Type B pancreatic cell (in vitro differentiated cells): ENCODE data around the gene PSMD7. TPM values are rescaled to one million over a fixed set of nuclear protein-coding genes. Genes with fewer than 3 reads are reported as not detected.

Experiments used
- DNase-seq: peaks from one replicate; pipeline ENCODE4 v3.0.0; 2021; ENCODE audit warnings: mixed read lengths; ENCODE audit not compliant: unreplicated experiment; ENCODE audit errors: extremely low spot score
- H3K27ac Mint-ChIP-seq: 2 replicates; pipeline ENCODE4 v1.8.0; 2021; ENCODE audit warnings: mild to moderate bottlenecking, mixed read lengths
- H3K27me3 Mint-ChIP-seq: 2 replicates; pipeline ENCODE4 v1.8.0; 2021; ENCODE audit warnings: mixed read lengths
- H3K36me3 Mint-ChIP-seq: 2 replicates; pipeline ENCODE4 v1.8.0; 2021; ENCODE audit warnings: mixed read lengths
- H3K4me1 Mint-ChIP-seq: one replicate; pipeline ENCODE4 v1.8.0; 2021; ENCODE audit warnings: mixed read lengths; ENCODE audit not compliant: unreplicated experiment
- H3K4me3 Mint-ChIP-seq: 2 replicates; pipeline ENCODE4 v1.8.0; 2021; ENCODE audit warnings: mild to moderate bottlenecking, mixed read lengths
- H3K9me3 Mint-ChIP-seq: 2 replicates; pipeline ENCODE4 v1.8.0; 2021; ENCODE audit warnings: mixed read lengths
- CTCF ChIP-seq: fragments of 200-600 bp; sonication (generic); conservative IDR thresholded peaks from 2 replicates; pipeline ENCODE4 v1.5.0; 2021; ENCODE audit warnings: antibody characterized with exemption, mild to moderate bottlenecking
- long read RNA-seq: library from polyadenylated mRNA; unstranded; transcript quantifications from one replicate; pipeline ENCODE4 v2.0.0, GENCODE V29; 2020
- total RNA-seq: library from RNA; stranded (reverse); gene quantifications from 2 replicates; pipeline ENCODE4 v1.2.1, GENCODE V29; 2021; ENCODE audit warnings: low replicate concordance

The PSMD7 gene
- 91.3 and 98.7 TPM in 2 replicates for total RNA-seq
- long read RNA-seq, transcript PSMD7-205 (6 exons, 931 nt), result minor isoform, 5 of 408 reads
- long read RNA-seq, transcript PSMD7-201 (7 exons, 1,670 nt), result major isoform, 355 of 408 reads
- long read RNA-seq, partial matches to known transcripts, result 3 of 408 reads
- long read RNA-seq, other reads (novel, unspliced or antisense), result 43 of 408 reads

GRCh38 chr16:74296432-74297144, at the start of gene PSMD7:
TSS of gene PSMD7 (plus strand) at chr16:74296814. CDS start at chr16:74296915, 101 bp downstream.
- peak; percentile 92 for DNase-seq
- Mint-ChIP-seq H3K27me3 (no peaks in the 10 kb centered on the region), H3K4me1 (peaks cover 14% of the 10 kb centered on the region), H3K27ac (peak within 1 kb of the TSS; percentile 97), H3K36me3 (peaks cover 10% of the 10 kb centered on the region), H3K4me3 (peak within 1 kb of the TSS; percentile 96), H3K9me3 (no peaks in the 10 kb centered on the region)
- TF ChIP-seq CTCF, result no peak

DNA sequence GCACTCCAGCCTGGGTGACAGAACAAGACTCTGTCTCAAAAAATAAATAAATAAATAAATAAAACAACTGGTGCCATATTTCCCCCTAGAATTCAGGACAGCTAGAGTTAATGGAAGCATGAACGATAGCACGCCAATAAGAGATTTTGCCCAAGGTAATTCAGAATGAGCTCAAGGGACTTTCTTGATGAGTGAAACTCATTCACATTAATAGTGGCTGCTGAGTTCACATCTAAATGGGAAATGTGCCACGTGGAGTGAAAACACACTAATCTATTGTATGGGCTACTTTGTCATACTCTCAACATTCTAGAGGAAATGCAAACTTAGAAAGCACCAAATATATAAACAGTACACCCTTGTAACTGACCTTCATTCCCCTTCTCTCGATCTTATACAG, 47.4 kb upstream of the PSMD7 start:
- H3K4me3 Mint-ChIP-seq, result no peak overlapping the region
- no peak overlapping the region for H3K27ac Mint-ChIP-seq
- H3K4me1 Mint-ChIP-seq, result peaks cover 6% of the 10 kb centered on the region
- no peak for TF ChIP-seq CTCF
- H3K27me3 Mint-ChIP-seq, result peaks cover 3% of the 10 kb centered on the region
- no peaks in the 10 kb centered on the region for H3K9me3 Mint-ChIP-seq
- DNase-seq, result no peak
- H3K36me3 Mint-ChIP-seq, result no peaks in the 10 kb centered on the region

DNA sequence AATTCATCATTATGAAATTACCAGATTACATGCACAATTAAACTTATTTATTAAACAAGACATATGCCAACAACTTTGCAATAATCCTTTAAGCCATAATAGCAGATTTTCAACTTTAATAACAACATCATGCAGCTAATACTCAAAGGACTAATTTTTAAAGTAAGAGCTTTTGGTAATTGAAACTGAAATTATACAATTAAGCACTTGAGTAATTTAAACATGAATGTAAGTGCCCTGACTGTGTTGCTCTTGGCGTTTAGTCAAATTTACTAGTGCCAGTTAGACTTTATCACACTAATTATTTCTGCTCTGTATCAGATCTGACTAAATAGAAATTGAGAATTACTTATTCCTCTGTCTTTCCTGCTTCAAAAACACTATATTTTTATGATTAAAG, 46.8 kb upstream of the PSMD7 start:
- peaks cover 6% of the 10 kb centered on the region for H3K4me1 Mint-ChIP-seq

GRCh38 chr16:74252329-74252728, 44.3 kb upstream of the PSMD7 start:
- TF ChIP-seq CTCF, result no peak
- H3K4me1 Mint-ChIP-seq, result peaks cover 6% of the 10 kb centered on the region
- H3K9me3 Mint-ChIP-seq, result no peaks in the 10 kb centered on the region
- no peaks in the 10 kb centered on the region for H3K36me3 Mint-ChIP-seq
- no peak overlapping the region for H3K4me3 Mint-ChIP-seq
- DNase-seq, result no peak
- H3K27me3 Mint-ChIP-seq, result peaks cover 4% of the 10 kb centered on the region
- no peak overlapping the region for H3K27ac Mint-ChIP-seq

More for the DNA sequence above, 46.8 kb upstream of the PSMD7 start:
- no peak overlapping the region for H3K4me3 Mint-ChIP-seq
- peaks cover 3% of the 10 kb centered on the region for H3K27me3 Mint-ChIP-seq
- no peaks in the 10 kb centered on the region for H3K36me3 Mint-ChIP-seq
- DNase-seq, result no peak
- no peak for TF ChIP-seq CTCF
- no peak overlapping the region for H3K27ac Mint-ChIP-seq
- H3K9me3 Mint-ChIP-seq, result no peaks in the 10 kb centered on the region

- H3K27me3 Mint-ChIP-seq, result peaks cover 3% of the 10 kb centered on the region
- H3K4me1 Mint-ChIP-seq, result peaks cover 6% of the 10 kb centered on the region
- no peak for TF ChIP-seq CTCF
- DNase-seq, result no peak
- H3K27ac Mint-ChIP-seq, result no peak overlapping the region
- H3K9me3 Mint-ChIP-seq, result no peaks in the 10 kb centered on the region
- H3K4me3 Mint-ChIP-seq, result no peak overlapping the region
- no peaks in the 10 kb centered on the region for H3K36me3 Mint-ChIP-seq
Measured at GRCh38 chr16:74253161-74253938, 43.3 kb upstream of the PSMD7 start.
